ENCODE measurements around the gene PDE4DIP. TPM values are rescaled to one million over a fixed set of nuclear protein-coding genes. Genes with fewer than 3 reads are reported as not detected.
"Not testable (repeated sequence)": the region's sequence is repeated elsewhere in the genome, so short reads cannot be mapped to it uniquely, and the experiment has no call there.

Gene PDE4DIP
- total RNA-seq, 1 donor from 2014 or later, result 163 TPM

GRCh38 chr1:148992364-148992763, 148.1 kb downstream of the PDE4DIP start:
- H3K9me3 ChIP-seq; H3K4me1 ChIP-seq; H3K36me3 ChIP-seq; H3K27me3 ChIP-seq; intact Hi-C loops (cut with DNase I); H3K27ac ChIP-seq; H3K4me3 ChIP-seq; DNase-seq: not testable (repeated sequence)
- peak; percentile 72 for ATAC-seq

- H3K4me3 ChIP-seq; H3K36me3 ChIP-seq; intact Hi-C loops (cut with DNase I); H3K27ac ChIP-seq; H3K9me3 ChIP-seq; DNase-seq; H3K4me1 ChIP-seq; H3K27me3 ChIP-seq; ATAC-seq: not testable (repeated sequence)
These were observed 152.4 kb downstream of the PDE4DIP start for GRCh38 chr1:148996449-148997224.

DNA sequence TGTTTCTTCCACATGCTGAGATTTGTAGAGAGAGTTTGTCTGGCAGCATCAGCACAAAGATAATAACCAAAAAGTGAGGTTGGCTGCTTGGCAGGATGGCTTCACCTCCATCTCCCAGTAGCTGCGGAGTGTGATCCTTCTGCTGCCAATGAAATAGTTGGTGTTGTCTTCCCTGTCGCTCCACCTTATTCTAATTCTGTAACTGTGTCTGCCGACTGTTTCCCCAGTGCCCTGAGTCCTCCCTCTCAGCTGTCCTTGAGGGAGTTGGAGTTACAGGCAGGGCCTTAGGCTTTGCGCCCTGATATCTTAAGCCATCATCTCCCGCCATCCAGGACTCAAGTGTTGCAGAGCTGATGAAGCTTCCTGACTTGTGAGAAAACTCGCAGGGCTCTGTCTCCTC, 153.2 kb downstream of the PDE4DIP start:
- not testable (repeated sequence) for H3K4me1 ChIP-seq, H3K9me3 ChIP-seq

GRCh38 chr1:149002664-149003063, 158.4 kb downstream of the PDE4DIP start:
- H3K9me3 ChIP-seq; DNase-seq; intact Hi-C loops (cut with DNase I); H3K36me3 ChIP-seq; H3K27me3 ChIP-seq; H3K4me1 ChIP-seq; H3K4me3 ChIP-seq; H3K27ac ChIP-seq: not testable (repeated sequence)
- peak; percentile 34 for ATAC-seq

More for the DNA sequence above, 153.2 kb downstream of the PDE4DIP start:
- H3K36me3 ChIP-seq; H3K27ac ChIP-seq; H3K4me3 ChIP-seq; intact Hi-C loops (cut with DNase I); ATAC-seq; H3K27me3 ChIP-seq; DNase-seq: not testable (repeated sequence)

- H3K27me3 ChIP-seq; H3K9me3 ChIP-seq; H3K4me3 ChIP-seq; H3K4me1 ChIP-seq; H3K27ac ChIP-seq; H3K36me3 ChIP-seq; ATAC-seq; intact Hi-C loops (cut with DNase I); DNase-seq: not testable (repeated sequence)
These were observed 164.1 kb downstream of the PDE4DIP start for GRCh38 chr1:149008326-149008725.

DNA sequence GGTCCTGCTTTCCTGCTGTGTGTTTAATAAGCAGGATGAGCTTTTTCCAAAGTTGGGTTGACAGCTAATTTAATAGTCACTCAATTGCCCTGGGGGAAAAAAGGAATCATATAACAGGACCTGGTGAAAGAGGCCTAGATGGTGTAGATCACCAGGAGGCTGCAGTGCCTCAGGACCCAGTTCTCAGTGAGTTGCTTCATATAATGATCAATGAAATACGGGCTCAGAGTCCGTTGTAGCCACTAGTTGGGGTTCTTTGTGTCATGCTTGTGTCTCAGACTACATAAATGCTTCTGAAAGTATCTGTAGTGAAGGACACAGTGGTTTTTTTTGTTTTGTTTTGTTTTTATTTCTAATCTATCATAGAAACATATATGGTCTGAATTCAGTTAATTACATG, 164.5 kb downstream of the PDE4DIP start:
- DNase-seq; ATAC-seq; H3K27ac ChIP-seq; H3K4me1 ChIP-seq; H3K4me3 ChIP-seq; H3K27me3 ChIP-seq; H3K36me3 ChIP-seq; intact Hi-C loops (cut with DNase I); H3K9me3 ChIP-seq: not testable (repeated sequence)

GRCh38 chr1:149009761-149010160, 165.5 kb downstream of the PDE4DIP start:
- DNase-seq, result not testable (repeated sequence)

GRCh38 chr1:149012599-149012998, 168.4 kb downstream of the PDE4DIP start:
- ATAC-seq; intact Hi-C loops (cut with DNase I); H3K4me3 ChIP-seq; DNase-seq; H3K9me3 ChIP-seq; H3K36me3 ChIP-seq; H3K4me1 ChIP-seq; H3K27me3 ChIP-seq; H3K27ac ChIP-seq: not testable (repeated sequence)

More at GRCh38 chr1:149009761-149010160, 165.5 kb downstream of the PDE4DIP start:
- H3K4me3 ChIP-seq; intact Hi-C loops (cut with DNase I); H3K36me3 ChIP-seq; H3K27me3 ChIP-seq; H3K4me1 ChIP-seq; H3K9me3 ChIP-seq; ATAC-seq; H3K27ac ChIP-seq: not testable (repeated sequence)

GRCh38 chr1:149013513-149013912, 169.3 kb downstream of the PDE4DIP start:
- H3K27me3 ChIP-seq; H3K4me3 ChIP-seq; H3K27ac ChIP-seq; H3K9me3 ChIP-seq; DNase-seq; ATAC-seq; intact Hi-C loops (cut with DNase I); H3K36me3 ChIP-seq; H3K4me1 ChIP-seq: not testable (repeated sequence)

DNA sequence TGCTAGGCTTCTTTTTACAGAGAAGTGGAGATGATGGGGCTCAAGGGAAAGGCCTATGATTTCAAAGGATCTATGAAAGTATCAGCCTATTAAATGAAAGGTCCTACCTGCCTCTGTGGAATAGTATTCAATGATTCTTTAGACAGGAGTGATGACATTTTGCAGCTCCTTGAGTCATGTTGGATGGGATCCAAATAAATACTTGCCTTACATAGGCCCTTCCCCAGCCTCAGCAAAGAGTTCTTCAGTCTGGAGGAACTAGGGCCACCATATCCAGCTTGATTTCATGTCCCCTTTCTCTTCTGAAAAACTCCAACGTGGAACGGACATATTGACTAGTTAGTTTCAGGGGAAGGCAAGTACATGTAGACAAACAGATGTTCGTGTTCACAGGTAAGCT, 171.3 kb downstream of the PDE4DIP start:
- H3K9me3 ChIP-seq; H3K27ac ChIP-seq; H3K4me1 ChIP-seq; H3K4me3 ChIP-seq; intact Hi-C loops (cut with DNase I); H3K27me3 ChIP-seq; DNase-seq; ATAC-seq; H3K36me3 ChIP-seq: not testable (repeated sequence)

DNA sequence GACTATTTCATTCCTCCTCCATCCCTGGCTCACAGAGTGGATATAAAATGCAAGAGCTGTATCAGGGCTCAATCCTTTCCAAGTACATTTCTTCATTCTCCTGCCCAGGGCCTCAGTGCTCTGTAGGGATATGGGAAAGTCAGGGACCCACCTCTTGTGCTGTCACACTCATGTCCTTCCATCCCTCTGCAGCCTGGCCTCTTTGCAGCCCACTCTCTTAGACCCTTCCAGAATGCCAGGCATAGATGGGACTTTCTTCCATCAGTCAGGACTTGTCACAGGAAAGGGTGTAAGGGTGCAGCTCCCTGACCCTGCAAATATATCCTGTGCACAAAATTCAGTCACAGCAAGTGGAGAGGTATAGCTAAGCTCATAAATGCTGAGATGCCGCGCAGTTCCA, 172.4 kb downstream of the PDE4DIP start:
- ATAC-seq; H3K27ac ChIP-seq; intact Hi-C loops (cut with DNase I); H3K36me3 ChIP-seq; DNase-seq; H3K27me3 ChIP-seq; H3K4me3 ChIP-seq; H3K4me1 ChIP-seq; H3K9me3 ChIP-seq: not testable (repeated sequence)

DNA sequence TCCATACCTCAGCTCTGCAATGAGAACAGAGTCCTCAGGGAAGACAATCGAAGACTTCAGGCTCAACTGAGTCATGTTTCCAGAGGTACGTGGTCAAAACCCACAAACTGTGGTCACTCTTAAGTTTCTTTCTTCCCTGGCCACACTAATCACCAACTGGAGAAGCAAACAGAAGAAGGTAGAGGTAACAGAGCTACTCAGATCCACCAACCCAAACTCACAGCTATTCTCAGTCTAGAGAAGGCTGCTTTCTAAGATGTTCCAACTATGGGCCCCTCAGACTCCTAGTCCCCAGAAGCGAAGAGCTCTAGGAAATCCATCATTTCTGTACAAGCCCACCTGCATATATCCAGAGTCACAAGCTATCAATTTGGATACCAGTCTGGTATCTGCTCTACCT, 174.3 kb downstream of the PDE4DIP start:
- H3K9me3 ChIP-seq, H3K27ac ChIP-seq: not testable (repeated sequence)

DNA sequence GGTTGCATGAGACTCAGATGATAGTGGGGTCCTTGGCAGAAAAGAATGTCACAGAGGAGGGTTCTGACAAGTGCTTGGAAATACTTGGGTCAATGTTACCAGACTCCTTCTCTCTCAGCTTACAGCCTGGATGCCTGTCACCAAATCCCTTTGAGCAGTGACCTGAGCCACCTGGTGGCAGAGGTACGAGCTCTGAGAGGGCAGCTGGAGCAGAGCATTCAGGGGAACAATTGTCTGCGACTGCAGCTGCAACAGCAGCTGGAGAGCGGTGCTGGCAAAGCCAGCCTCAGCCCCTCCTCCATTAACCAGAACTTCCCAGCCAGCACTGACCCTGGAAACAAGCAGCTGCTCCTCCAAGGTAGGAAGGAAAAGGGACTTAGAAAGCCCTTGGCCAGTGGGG, 180.1 kb downstream of the PDE4DIP start:
- H3K4me1 ChIP-seq; intact Hi-C loops (cut with DNase I); H3K27me3 ChIP-seq; DNase-seq; H3K36me3 ChIP-seq; H3K9me3 ChIP-seq; ATAC-seq; H3K27ac ChIP-seq; H3K4me3 ChIP-seq: not testable (repeated sequence)

More for the DNA sequence above, 174.3 kb downstream of the PDE4DIP start:
- DNase-seq; H3K27me3 ChIP-seq; ATAC-seq; H3K4me1 ChIP-seq; H3K4me3 ChIP-seq; intact Hi-C loops (cut with DNase I); H3K36me3 ChIP-seq: not testable (repeated sequence)

- not testable (repeated sequence) for H3K4me3 ChIP-seq, ATAC-seq
These were observed 189.7 kb downstream of the PDE4DIP start for GRCh38 chr1:149033916-149034315.

DNA sequence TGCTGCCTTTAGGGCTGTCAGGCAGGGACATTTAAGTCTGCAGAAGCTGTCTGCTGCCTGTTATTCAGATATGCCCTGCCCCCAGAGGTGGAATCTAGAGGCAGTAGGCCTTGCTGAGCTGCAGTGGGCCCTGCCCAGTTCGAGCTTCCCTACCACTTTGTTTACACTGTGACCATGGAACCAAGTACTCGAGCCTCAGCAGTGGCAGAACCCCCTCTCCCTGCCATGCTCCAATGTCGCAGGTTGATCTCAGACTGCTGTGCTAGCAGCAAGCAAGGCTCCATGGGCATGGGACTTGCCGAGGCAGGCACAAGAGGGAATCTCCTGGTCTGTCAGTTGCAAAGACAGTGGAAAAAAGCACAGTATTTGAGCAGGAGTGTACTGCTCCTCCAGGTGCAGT, 198.8 kb downstream of the PDE4DIP start:
- H3K27me3 ChIP-seq; H3K4me1 ChIP-seq; H3K36me3 ChIP-seq; H3K9me3 ChIP-seq; H3K27ac ChIP-seq; ATAC-seq; H3K4me3 ChIP-seq; DNase-seq; intact Hi-C loops (cut with DNase I): not testable (repeated sequence)

More at GRCh38 chr1:149033916-149034315, 189.7 kb downstream of the PDE4DIP start:
- H3K9me3 ChIP-seq; H3K27me3 ChIP-seq; H3K4me1 ChIP-seq; DNase-seq; intact Hi-C loops (cut with DNase I); H3K27ac ChIP-seq; H3K36me3 ChIP-seq: not testable (repeated sequence)

All from upper lobe of right lung (tissue), 1 donor.